Panc1 (cell line): ENCODE measurements around the gene CHCHD3. TPM values are rescaled to one million over a fixed set of nuclear protein-coding genes. Genes with fewer than 3 reads are reported as not detected.

Experiments
- ATAC-seq: fragments of 200-7000 bp; cut with Tn5 transposase; 2 replicates; pipeline ENCODE4 v1.9.1; 2020; ENCODE audit warnings: mild to moderate bottlenecking, moderate library complexity
- BruUV-seq: library from RNA; stranded (reverse); fragments of 400-500 nt; replicated peaks from 2 replicates; lab custom pipeline; 2021; lab: Mats Ljungman, UMichigan
- CTCF ChIA-PET: fragments of 300-600 bp; sonication (Branson Sonifier 250); formaldehyde crosslinking; loops from one replicate; lab custom pipeline; 2022; ENCODE audit warnings: antibody characterized with exemption; lab: Charles Lee
- POLR2A ChIA-PET: fragments of 300-600 bp; sonication (Branson Sonifier 250); formaldehyde crosslinking; loops from one replicate; lab custom pipeline; 2022; ENCODE audit warnings: antibody characterized with exemption; lab: Charles Lee
- DNase-seq: peaks from one replicate; pipeline ENCODE4 v3.0.0-alpha.2; 2010; ENCODE audit warnings: low read depth, low spot score
- H3K27ac ChIP-seq: 2 replicates; pipeline ENCODE4 v1.5.1; 2011; ENCODE audit warnings: mild to moderate bottlenecking, low read length, inconsistent platforms
- H3K27me3 ChIP-seq: fragments of 200-500 bp; sonication (Bioruptor generic); 2 replicates; pipeline ENCODE4 v1.6.0; 2014; ENCODE audit warnings: low read length, inconsistent platforms; ENCODE audit not compliant: control insufficient read depth, insufficient read depth
- H3K36me3 ChIP-seq: fragments of 200-500 bp; sonication (Bioruptor generic); 2 replicates; pipeline ENCODE4 v1.5.1; 2014; ENCODE audit warnings: inconsistent platforms, mild to moderate bottlenecking, low read length, moderate library complexity; ENCODE audit not compliant: control insufficient read depth, insufficient read depth
- H3K4me1 ChIP-seq: 2 replicates; pipeline ENCODE4 v1.5.1; 2011; ENCODE audit warnings: inconsistent platforms, mild to moderate bottlenecking, low read length, moderate library complexity; ENCODE audit not compliant: control insufficient read depth, insufficient read depth
- H3K4me3 ChIP-seq, 2 experiments: 2 replicates each; pipeline ENCODE4 v1.5.1; 2011 to 2012; ENCODE audit warnings: low read depth in 2 of 2, low read length in 2 of 2, mild to moderate bottlenecking in 2 of 2, inconsistent platforms in 1 of 2, moderate library complexity in 1 of 2
- H3K9me3 ChIP-seq: fragments of 200-500 bp; sonication (Bioruptor generic); 2 replicates; pipeline ENCODE4 v1.5.1; 2014; ENCODE audit warnings: low read depth, mild to moderate bottlenecking, inconsistent platforms, low read length, moderate library complexity; ENCODE audit not compliant: control insufficient read depth, insufficient read depth
- CTCF ChIP-seq: fragments of 450-650 bp; IDR thresholded peaks from 2 replicates; pipeline ENCODE4 v1.5.1; 2017; ENCODE audit warnings: mild to moderate bottlenecking
- POLR2AphosphoS5 ChIP-seq: IDR thresholded peaks from 2 replicates; pipeline ENCODE4 v1.6.1; 2012; ENCODE audit warnings: mild to moderate bottlenecking, low read depth, low read length, moderate library complexity
- SIN3A ChIP-seq: IDR thresholded peaks from 2 replicates; pipeline ENCODE4 v1.6.1; 2012; ENCODE audit warnings: low read depth, mild to moderate bottlenecking, low read length, moderate library complexity, borderline replicate concordance; ENCODE audit not compliant: insufficient read depth
- TCF7L2 ChIP-seq: IDR thresholded peaks from 2 replicates; pipeline ENCODE4 v1.6.1; 2011; ENCODE audit warnings: mild to moderate bottlenecking, low read depth, low read length, inconsistent platforms
- in situ Hi-C: cut with HindIII; loops from 2 replicates; pipeline ENCODE4 v1.10.0; 2016; ENCODE audit warnings: low sequenced_read_pairs, low pct_unique_long_range_greater_than_20kb
- intact Hi-C: fragments of 100-400 bp; cut with micrococcal nuclease; formaldehyde crosslinking; loops from one replicate; pipeline ENCODE4 v1.10.0; 2022; ENCODE audit not compliant: unreplicated experiment
- total RNA-seq: library from RNA; stranded (reverse); gene quantifications from one replicate; pipeline ENCODE4 v1.2.1, GENCODE V29; 2021; ENCODE audit not compliant: unreplicated experiment
- TF ChIP-seq, protein P1 (sequence below), 2 experiments: IDR thresholded peaks; 2 replicates each; pipeline ENCODE4 v1.6.1; 2011 to 2012; ENCODE audit warnings: low read depth in 2 of 2, control low read depth in 1 of 2, low read length in 1 of 2, mild to moderate bottlenecking in 1 of 2, moderate library complexity in 1 of 2; ENCODE audit not compliant: insufficient read depth in 1 of 2

CHCHD3 gene
- total RNA-seq, 1 experiment from 2014 or later: 109 TPM

GRCh38 chr7:132735476-132735875, 346.4 kb downstream of the CHCHD3 start:
- Histone ChIP-seq H3K27ac (no peak overlapping the region), H3K36me3 (no peaks in the 10 kb centered on the region), H3K4me3 (no peak overlapping the region), H3K4me1 (no peaks in the 10 kb centered on the region), H3K9me3 (no peaks in the 10 kb centered on the region), H3K27me3 (peaks cover 15% of the 10 kb centered on the region)
- DNase-seq (no peak), ATAC-seq (no peak)
- POLR2A ChIA-PET: no interaction called here
- CTCF ChIA-PET: no interaction called here
- BruUV-seq: no TSS peak
- intact Hi-C loops: no loop called here
- TF ChIP-seq TCF7L2: no peak
- TF ChIP-seq POLR2AphosphoS5: no peak
- no peak for TF ChIP-seq SIN3A
- TF ChIP-seq, protein P1, sequence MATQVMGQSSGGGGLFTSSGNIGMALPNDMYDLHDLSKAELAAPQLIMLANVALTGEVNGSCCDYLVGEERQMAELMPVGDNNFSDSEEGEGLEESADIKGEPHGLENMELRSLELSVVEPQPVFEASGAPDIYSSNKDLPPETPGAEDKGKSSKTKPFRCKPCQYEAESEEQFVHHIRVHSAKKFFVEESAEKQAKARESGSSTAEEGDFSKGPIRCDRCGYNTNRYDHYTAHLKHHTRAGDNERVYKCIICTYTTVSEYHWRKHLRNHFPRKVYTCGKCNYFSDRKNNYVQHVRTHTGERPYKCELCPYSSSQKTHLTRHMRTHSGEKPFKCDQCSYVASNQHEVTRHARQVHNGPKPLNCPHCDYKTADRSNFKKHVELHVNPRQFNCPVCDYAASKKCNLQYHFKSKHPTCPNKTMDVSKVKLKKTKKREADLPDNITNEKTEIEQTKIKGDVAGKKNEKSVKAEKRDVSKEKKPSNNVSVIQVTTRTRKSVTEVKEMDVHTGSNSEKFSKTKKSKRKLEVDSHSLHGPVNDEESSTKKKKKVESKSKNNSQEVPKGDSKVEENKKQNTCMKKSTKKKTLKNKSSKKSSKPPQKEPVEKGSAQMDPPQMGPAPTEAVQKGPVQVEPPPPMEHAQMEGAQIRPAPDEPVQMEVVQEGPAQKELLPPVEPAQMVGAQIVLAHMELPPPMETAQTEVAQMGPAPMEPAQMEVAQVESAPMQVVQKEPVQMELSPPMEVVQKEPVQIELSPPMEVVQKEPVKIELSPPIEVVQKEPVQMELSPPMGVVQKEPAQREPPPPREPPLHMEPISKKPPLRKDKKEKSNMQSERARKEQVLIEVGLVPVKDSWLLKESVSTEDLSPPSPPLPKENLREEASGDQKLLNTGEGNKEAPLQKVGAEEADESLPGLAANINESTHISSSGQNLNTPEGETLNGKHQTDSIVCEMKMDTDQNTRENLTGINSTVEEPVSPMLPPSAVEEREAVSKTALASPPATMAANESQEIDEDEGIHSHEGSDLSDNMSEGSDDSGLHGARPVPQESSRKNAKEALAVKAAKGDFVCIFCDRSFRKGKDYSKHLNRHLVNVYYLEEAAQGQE (IDR thresholded peaks at IDR 0.05; ENCODE audit: insufficient read depth in 1 of 2, low read depth in 2 of 2, low read length in 1 of 2): no peak
- no peak for TF ChIP-seq CTCF
- in situ Hi-C loops: no loop called here

Other genes with a start within 250 kb of the CHCHD3 start
- gene EXOC4, start 171.0 kb upstream of the CHCHD3 start, total RNA-seq: 71.0 TPM